ENCODE measurements around the gene PPP1CC.

Gene PPP1CC

GRCh38 chr12:110684312-110684836 is 58.3 kb downstream of the PPP1CC start:
- DNase-seq = no peak

GRCh38 chr12:110683888-110684287 is 58.8 kb downstream of the PPP1CC start:
- DNase-seq = no peak

DNA sequence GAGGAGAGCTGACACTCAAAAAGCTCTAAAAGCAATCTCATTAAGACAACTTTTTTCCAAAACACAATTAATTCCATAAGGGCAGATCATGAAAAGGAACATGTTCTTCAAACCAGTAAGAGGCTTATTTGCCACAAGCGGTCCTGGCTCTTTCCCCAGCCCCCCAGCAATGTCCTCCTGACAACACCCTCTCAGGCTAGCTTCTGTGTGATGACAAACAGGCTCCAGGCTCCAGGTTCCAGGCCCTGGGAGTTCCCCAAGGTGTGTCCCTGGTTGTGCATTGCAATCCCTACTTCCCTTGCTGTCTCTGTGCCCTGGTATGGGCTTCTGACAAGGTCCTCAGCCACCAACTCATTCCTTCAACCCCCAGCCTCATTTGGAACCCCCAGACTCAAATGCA is 62.7 kb downstream of the PPP1CC start:
- DNase-seq = no peak

DNA sequence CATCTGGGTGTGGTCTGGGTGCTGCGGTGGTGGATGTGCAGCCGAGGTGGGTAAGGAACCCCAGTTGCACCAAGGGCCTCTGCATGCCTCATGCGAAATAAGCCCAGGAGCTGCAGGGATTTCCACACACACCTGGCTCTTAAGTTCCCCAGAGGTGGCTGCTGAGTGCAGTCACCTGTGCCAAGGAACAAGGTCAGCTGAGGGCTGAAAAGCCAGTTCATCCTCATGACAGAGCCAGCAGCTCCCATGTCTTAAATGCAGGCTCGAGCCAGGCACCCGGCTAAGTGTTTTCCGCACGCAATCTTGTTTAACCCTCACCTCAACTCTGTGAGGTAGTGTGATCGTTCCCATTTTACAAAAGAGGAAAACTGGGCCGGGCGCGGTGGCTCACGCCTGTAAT is 63.5 kb downstream of the PPP1CC start:
- DNase-seq = no peak

- no peak for DNase-seq
Observed at GRCh38 chr12:110677982-110678381, 64.7 kb downstream of the PPP1CC start.

GRCh38 chr12:110677206-110677911 is 65.3 kb downstream of the PPP1CC start:
- DNase-seq = no peak

DNA sequence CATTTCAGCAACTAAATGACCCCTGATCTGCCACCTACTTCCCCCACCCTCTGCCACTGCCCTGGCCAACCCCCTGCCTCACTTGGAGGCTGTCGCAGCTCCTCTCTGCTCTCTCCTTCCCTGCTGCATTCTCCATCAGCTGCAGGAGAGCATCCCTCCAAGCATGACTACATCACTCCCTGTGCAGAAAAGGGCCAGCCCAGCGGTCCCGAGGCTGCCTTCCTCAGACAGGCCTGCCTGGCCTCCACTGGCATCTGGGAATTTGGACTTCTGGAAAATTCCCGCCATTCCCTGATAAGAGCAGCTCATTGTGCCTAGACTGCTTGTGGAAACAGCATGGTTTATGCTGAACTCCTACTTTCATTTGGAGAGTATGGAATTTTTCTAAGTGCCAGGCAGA is 66.5 kb downstream of the PPP1CC start:
- no peak for DNase-seq

DNA sequence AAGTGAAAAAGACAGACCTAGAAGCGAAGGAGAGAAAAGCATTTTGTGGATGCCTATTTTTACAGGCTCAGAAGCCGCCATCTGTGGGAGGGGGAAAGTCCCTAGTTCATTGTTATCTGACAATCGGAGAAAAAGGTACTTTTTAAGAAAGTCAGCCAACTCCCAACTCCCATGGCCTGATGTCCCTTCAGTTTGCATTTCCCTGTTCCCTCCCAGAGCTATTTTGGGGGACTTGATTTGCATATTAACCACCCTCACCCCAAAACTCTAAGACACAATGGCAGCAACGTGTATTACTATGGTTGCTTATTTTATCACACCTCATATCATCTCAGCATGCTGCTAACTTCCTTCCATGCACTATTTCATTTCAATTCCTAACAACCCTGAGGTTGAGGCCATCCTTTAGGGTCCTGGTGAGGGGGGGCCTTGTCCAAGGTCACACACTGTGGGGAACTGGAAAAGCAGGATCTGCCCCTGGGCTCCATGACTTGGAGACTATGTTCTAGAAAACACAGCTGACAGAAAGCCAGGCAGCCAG is 72.5 kb downstream of the PPP1CC start:
- no peak for DNase-seq
